SW 1271 (cell line): ENCODE results near the gene ELMO2.
"Not testable (repeated sequence)": the region's sequence is repeated elsewhere in the genome, so short reads cannot be mapped to it uniquely, and the experiment has no call there.

Source experiments
- DNase-seq, 2 experiments: peaks; one replicate each; lab custom pipeline; 2025; lab: John Stamatoyannopoulos, UW

The ELMO2 gene

GRCh38 chr20:46406986-46407670 lies 713 bp upstream of the ELMO2 start:
- peak in 1 of 2 experiments; percentile 56 for DNase-seq

GRCh38 chr20:46402331-46402811 lies 4.0 kb downstream of the ELMO2 start:
- no peak for DNase-seq

GRCh38 chr20:46401478-46401860 lies 4.9 kb downstream of the ELMO2 start:
- no peak for DNase-seq

GRCh38 chr20:46400828-46401477 lies 5.5 kb downstream of the ELMO2 start:
- no peak for DNase-seq

GRCh38 chr20:46400253-46400652 lies 6.2 kb downstream of the ELMO2 start:
- no peak for DNase-seq

GRCh38 chr20:46399401-46399800 lies 7.0 kb downstream of the ELMO2 start:
- no peak for DNase-seq

- DNase-seq: no peak
Measured at GRCh38 chr20:46398963-46399362, 7.5 kb downstream of the ELMO2 start.

- DNase-seq: no peak
Measured at GRCh38 chr20:46396052-46396740, 10.2 kb downstream of the ELMO2 start.

- no peak for DNase-seq
Measured at GRCh38 chr20:46394872-46395760, 11.3 kb downstream of the ELMO2 start.

GRCh38 chr20:46393967-46394366 lies 12.4 kb downstream of the ELMO2 start:
- DNase-seq: no peak

- DNase-seq: no peak
Measured at GRCh38 chr20:46388937-46389336, 17.5 kb downstream of the ELMO2 start.

- DNase-seq: no peak
Measured at GRCh38 chr20:46388201-46388836, 18.1 kb downstream of the ELMO2 start.

- DNase-seq: not testable (repeated sequence)
Measured at GRCh38 chr20:46387054-46387453, 19.4 kb downstream of the ELMO2 start.

- no peak for DNase-seq
Measured at GRCh38 chr20:46378412-46379009, 27.9 kb downstream of the ELMO2 start.

GRCh38 chr20:46377518-46377917 lies 28.9 kb downstream of the ELMO2 start:
- no peak for DNase-seq

GRCh38 chr20:46376196-46376785 lies 30.1 kb downstream of the ELMO2 start:
- no peak for DNase-seq

GRCh38 chr20:46375771-46376170 lies 30.6 kb downstream of the ELMO2 start:
- DNase-seq: no peak

GRCh38 chr20:46374383-46374782 lies 32.0 kb downstream of the ELMO2 start:
- no peak for DNase-seq

GRCh38 chr20:46371656-46372055 lies 34.8 kb downstream of the ELMO2 start:
- no peak for DNase-seq

- no peak for DNase-seq
Measured at GRCh38 chr20:46368902-46369268, 37.5 kb downstream of the ELMO2 start.
